ENCODE measurements around the gene GALNT6.

The GALNT6 gene

GRCh38 chr12:51359851-51360250 lies 31.4 kb downstream of the GALNT6 start:
- ChIA-PET CTCF (no interaction called here), POLR2A (no interaction called here)
- DNase-seq (ENCODE audit: extremely low spot score) = no peak
- TF ChIP-seq FOXA1 (IDR thresholded peaks at IDR 0.05) = no peak
- TF ChIP-seq, protein P1, sequence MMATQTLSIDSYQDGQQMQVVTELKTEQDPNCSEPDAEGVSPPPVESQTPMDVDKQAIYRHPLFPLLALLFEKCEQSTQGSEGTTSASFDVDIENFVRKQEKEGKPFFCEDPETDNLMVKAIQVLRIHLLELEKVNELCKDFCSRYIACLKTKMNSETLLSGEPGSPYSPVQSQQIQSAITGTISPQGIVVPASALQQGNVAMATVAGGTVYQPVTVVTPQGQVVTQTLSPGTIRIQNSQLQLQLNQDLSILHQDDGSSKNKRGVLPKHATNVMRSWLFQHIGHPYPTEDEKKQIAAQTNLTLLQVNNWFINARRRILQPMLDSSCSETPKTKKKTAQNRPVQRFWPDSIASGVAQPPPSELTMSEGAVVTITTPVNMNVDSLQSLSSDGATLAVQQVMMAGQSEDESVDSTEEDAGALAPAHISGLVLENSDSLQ (IDR thresholded peaks at IDR 0.05) = no peak
- TF ChIP-seq BHLHE40 (IDR thresholded peaks at IDR 0.05; ENCODE audit: borderline replicate concordance) = no peak
- TF ChIP-seq L3MBTL2 (conservative IDR thresholded peaks at IDR 0.05) = no peak
- no peak for TF ChIP-seq FOXM1 (IDR thresholded peaks at IDR 0.05; ENCODE audit: borderline replicate concordance)
- TF ChIP-seq LEF1 (IDR thresholded peaks at IDR 0.05; ENCODE audit: borderline replicate concordance) = no peak
- TF ChIP-seq FOXK2 (IDR thresholded peaks at IDR 0.05) = no peak
- TF ChIP-seq NFRKB (IDR thresholded peaks at IDR 0.05) = no peak
- no peak for TF ChIP-seq ARNT (IDR thresholded peaks at IDR 0.05)
- TF ChIP-seq HDGF (IDR thresholded peaks at IDR 0.05; ENCODE audit: borderline replicate concordance) = no peak
- no peak for TF ChIP-seq SUZ12 (IDR thresholded peaks at IDR 0.05)
- TF ChIP-seq TARDBP (IDR thresholded peaks at IDR 0.05) = no peak

DNA sequence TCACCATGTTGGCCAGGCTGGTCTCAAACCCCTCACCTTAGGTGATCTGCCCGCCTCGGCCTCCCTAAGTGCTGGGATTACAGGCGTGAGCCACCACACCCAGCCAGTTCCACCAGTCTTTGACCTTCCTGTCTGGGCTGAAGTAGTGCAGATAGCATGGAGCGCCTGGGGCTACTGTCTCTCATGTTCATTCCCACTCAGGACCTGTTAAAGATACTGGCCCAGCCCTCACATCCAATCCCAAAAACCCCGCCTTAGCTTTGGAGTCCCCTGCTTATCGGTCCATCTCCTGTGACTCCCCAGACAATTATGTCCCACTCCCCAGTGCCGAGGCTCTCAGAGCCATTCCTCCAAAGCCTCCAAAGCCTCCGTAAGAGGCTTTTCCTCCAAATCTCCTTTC lies 32.7 kb downstream of the GALNT6 start:
- ChIA-PET CTCF (no interaction called here), POLR2A (no interaction called here)
- DNase-seq (ENCODE audit: extremely low spot score) = no peak
- no peak for TF ChIP-seq CTBP1 (IDR thresholded peaks at IDR 0.05; ENCODE audit: borderline replicate concordance)
- no peak for TF ChIP-seq FOXM1 (IDR thresholded peaks at IDR 0.05; ENCODE audit: borderline replicate concordance)
- no peak for TF ChIP-seq BHLHE40 (IDR thresholded peaks at IDR 0.05; ENCODE audit: borderline replicate concordance)
- TF ChIP-seq LEF1 (IDR thresholded peaks at IDR 0.05; ENCODE audit: borderline replicate concordance) = no peak
- no peak for TF ChIP-seq ELF4 (IDR thresholded peaks at IDR 0.05)

GRCh38 chr12:51357374-51358047 lies 33.7 kb downstream of the GALNT6 start:
- ChIA-PET POLR2A (no interaction called here), CTCF (no interaction called here)
- no peak for DNase-seq (ENCODE audit: extremely low spot score)
- TF ChIP-seq LEF1 (IDR thresholded peaks at IDR 0.05; ENCODE audit: borderline replicate concordance) (no peak), BHLHE40 (IDR thresholded peaks at IDR 0.05; ENCODE audit: borderline replicate concordance) (no peak)

DNA sequence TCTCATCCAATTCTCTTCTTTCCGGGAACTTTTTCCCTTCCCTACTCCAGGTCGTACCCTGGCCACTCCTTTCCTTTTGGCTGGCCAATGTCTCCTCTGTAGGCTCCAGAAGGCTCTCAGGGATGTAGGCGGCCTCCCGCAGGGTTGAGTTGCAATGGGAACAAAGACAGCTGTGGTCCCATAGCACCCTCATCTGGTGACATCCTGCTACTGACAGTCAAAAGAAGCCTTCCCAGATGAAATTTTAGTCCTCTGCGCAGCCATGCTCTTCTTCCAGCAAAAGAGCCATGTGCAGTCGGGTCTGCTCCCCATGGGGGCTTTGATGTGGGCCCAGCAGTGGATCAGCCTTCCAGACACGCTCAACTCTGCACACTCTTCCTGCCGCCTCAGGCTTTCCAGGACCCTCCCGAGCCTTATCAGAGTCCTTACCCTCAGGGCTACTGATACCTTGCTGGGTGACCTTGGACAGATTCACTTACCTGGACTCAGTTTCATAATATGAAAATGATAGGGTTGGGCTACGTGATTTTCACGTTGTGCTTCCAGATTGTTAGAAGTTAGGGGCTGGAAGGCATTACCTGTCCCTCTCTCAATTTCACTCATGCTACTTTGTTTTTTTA lies 39.2 kb downstream of the GALNT6 start:
- ChIA-PET CTCF (interaction anchor here (0.6 to 4.0 kb wide), 4 partner anchors 9 to 527 kb away, joined by 3 to 16 read pairs (median 4); no protein-coding TSS in a partner anchor), POLR2A (interaction anchor here (1.5 kb wide), 1 partner anchor 303 kb away, joined by 4 read pairs; no protein-coding TSS in a partner anchor)
- TF ChIP-seq BHLHE40 (IDR thresholded peaks at IDR 0.05; ENCODE audit: borderline replicate concordance) (no peak), NFRKB (IDR thresholded peaks at IDR 0.05) (no peak), CTBP1 (IDR thresholded peaks at IDR 0.05; ENCODE audit: borderline replicate concordance) (no peak), FOXA1 (IDR thresholded peaks at IDR 0.05) (no peak), L3MBTL2 (conservative IDR thresholded peaks at IDR 0.05) (no peak), ELF4 (IDR thresholded peaks at IDR 0.05) (no peak), ARNT (IDR thresholded peaks at IDR 0.05) (no peak)
- TF ChIP-seq, protein P1 (IDR thresholded peaks at IDR 0.05) = peak; percentile 22; the same call in 1 of the 2 replicates
- DNase-seq (ENCODE audit: extremely low spot score) = peak; percentile 71

GRCh38 chr12:51349026-51349425 lies 42.2 kb downstream of the GALNT6 start:
- TF ChIP-seq ELF4 (IDR thresholded peaks at IDR 0.05) (no peak), FOXA1 (IDR thresholded peaks at IDR 0.05) (no peak), FOXK2 (IDR thresholded peaks at IDR 0.05) (no peak), ARNT (IDR thresholded peaks at IDR 0.05) (no peak), BHLHE40 (IDR thresholded peaks at IDR 0.05; ENCODE audit: borderline replicate concordance) (no peak), SUZ12 (IDR thresholded peaks at IDR 0.05) (no peak), HDGF (IDR thresholded peaks at IDR 0.05; ENCODE audit: borderline replicate concordance) (no peak), L3MBTL2 (conservative IDR thresholded peaks at IDR 0.05) (no peak), SP1 (IDR thresholded peaks at IDR 0.05) (no peak), CTBP1 (IDR thresholded peaks at IDR 0.05; ENCODE audit: borderline replicate concordance) (no peak), TARDBP (IDR thresholded peaks at IDR 0.05) (no peak), LEF1 (IDR thresholded peaks at IDR 0.05; ENCODE audit: borderline replicate concordance) (no peak), NFRKB (IDR thresholded peaks at IDR 0.05) (no peak), FOXM1 (IDR thresholded peaks at IDR 0.05; ENCODE audit: borderline replicate concordance) (no peak)
- TF ChIP-seq, protein P1 (IDR thresholded peaks at IDR 0.05) = no peak
- CTCF ChIA-PET = interaction anchor here (0.6 kb wide), 1 partner anchor 74 kb away, joined by 4 read pairs; no protein-coding TSS in a partner anchor
- POLR2A ChIA-PET = no interaction called here
- DNase-seq (ENCODE audit: extremely low spot score) = no peak

GRCh38 chr12:51348116-51348515 lies 43.1 kb downstream of the GALNT6 start:
- DNase-seq (ENCODE audit: extremely low spot score) = no peak
- TF ChIP-seq LEF1 (IDR thresholded peaks at IDR 0.05; ENCODE audit: borderline replicate concordance) = no peak
- ChIA-PET CTCF (no interaction called here), POLR2A (no interaction called here)

- DNase-seq (ENCODE audit: extremely low spot score) = no peak
- ChIA-PET POLR2A (no interaction called here), CTCF (no interaction called here)
- TF ChIP-seq SP1 (IDR thresholded peaks at IDR 0.05) = no peak
- TF ChIP-seq BHLHE40 (IDR thresholded peaks at IDR 0.05; ENCODE audit: borderline replicate concordance) = no peak
- TF ChIP-seq NFRKB (IDR thresholded peaks at IDR 0.05) = no peak
- TF ChIP-seq ARNT (IDR thresholded peaks at IDR 0.05) = no peak
- no peak for TF ChIP-seq SUZ12 (IDR thresholded peaks at IDR 0.05)
- no peak for TF ChIP-seq FOXM1 (IDR thresholded peaks at IDR 0.05; ENCODE audit: borderline replicate concordance)
- TF ChIP-seq, protein P1 (IDR thresholded peaks at IDR 0.05) = no peak
- TF ChIP-seq ELF4 (IDR thresholded peaks at IDR 0.05) = no peak
- no peak for TF ChIP-seq FOXK2 (IDR thresholded peaks at IDR 0.05)
- TF ChIP-seq LEF1 (IDR thresholded peaks at IDR 0.05; ENCODE audit: borderline replicate concordance) = no peak
- TF ChIP-seq L3MBTL2 (conservative IDR thresholded peaks at IDR 0.05) = no peak
Observed at GRCh38 chr12:51346581-51346980, 44.6 kb downstream of the GALNT6 start, which contains the start of gene CELA1. Gene CELA1 (minus strand): TSS chr12:51346679. CDS start chr12:51346638, 41 bp downstream.

Data from HEK293T (cell line).